Measurements from ENCODE around the gene GHRL.

GRCh38 chr3:10334042-10334441 is 41.3 kb upstream of the GHRL start:
- TF ChIP-seq CTCF (conservative IDR thresholded peaks at IDR 0.05; ENCODE audit: low read depth, low read length) (no peak), SMC3 (IDR thresholded peaks at IDR 0.05; ENCODE audit: low read depth, low read length) (no peak)

Data from IMR-90 (cell line).